ENCODE measurements around the gene AIG1.
"Not testable (repeated sequence)": the region's sequence is repeated elsewhere in the genome, so short reads cannot be mapped to it uniquely, and the experiment has no call there.

DNA sequence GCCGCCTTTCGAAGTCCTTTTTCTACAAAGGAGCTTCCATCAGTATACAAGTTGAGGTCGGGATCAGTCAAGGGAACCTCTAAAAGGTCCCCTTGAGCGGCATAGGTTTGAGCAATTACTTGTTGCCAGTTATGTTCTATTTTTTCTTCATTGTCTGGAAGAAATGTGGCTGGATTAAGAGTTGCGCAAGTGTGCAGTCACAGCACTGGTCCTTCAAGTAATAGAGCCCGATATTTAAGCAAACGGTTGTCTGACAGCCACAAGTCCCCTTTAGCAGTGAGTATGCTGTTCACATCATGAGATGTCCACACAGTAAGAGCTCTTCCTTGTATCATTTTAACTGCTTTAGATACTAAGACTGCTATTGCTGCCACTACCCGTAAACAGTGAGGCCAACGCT, 21.6 kb downstream of the AIG1 start:
- TF ChIP-seq, protein P1, sequence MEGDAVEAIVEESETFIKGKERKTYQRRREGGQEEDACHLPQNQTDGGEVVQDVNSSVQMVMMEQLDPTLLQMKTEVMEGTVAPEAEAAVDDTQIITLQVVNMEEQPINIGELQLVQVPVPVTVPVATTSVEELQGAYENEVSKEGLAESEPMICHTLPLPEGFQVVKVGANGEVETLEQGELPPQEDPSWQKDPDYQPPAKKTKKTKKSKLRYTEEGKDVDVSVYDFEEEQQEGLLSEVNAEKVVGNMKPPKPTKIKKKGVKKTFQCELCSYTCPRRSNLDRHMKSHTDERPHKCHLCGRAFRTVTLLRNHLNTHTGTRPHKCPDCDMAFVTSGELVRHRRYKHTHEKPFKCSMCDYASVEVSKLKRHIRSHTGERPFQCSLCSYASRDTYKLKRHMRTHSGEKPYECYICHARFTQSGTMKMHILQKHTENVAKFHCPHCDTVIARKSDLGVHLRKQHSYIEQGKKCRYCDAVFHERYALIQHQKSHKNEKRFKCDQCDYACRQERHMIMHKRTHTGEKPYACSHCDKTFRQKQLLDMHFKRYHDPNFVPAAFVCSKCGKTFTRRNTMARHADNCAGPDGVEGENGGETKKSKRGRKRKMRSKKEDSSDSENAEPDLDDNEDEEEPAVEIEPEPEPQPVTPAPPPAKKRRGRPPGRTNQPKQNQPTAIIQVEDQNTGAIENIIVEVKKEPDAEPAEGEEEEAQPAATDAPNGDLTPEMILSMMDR (IDR thresholded peaks at IDR 0.05) = not testable (repeated sequence)
- TF ChIP-seq EZH2, EZH2phosphoT487 (IDR thresholded peaks at IDR 0.05): not testable (repeated sequence)
